Panc1 (cell line): Measurements from ENCODE around the gene ZNFX1. TPM values are rescaled to one million over a fixed set of nuclear protein-coding genes. Genes with fewer than 3 reads are reported as not detected.
"Not testable (repeated sequence)": the region's sequence is repeated elsewhere in the genome, so short reads cannot be mapped to it uniquely, and the experiment has no call there.

Experiments used
- ATAC-seq: fragments of 200-7000 bp; cut with Tn5 transposase; 2 replicates; pipeline ENCODE4 v1.9.1; 2020; ENCODE audit warnings: mild to moderate bottlenecking, moderate library complexity
- BruUV-seq: library from RNA; stranded (reverse); fragments of 400-500 nt; replicated peaks from 2 replicates; lab custom pipeline; 2021; lab: Mats Ljungman, UMichigan
- CTCF ChIA-PET: fragments of 300-600 bp; sonication (Branson Sonifier 250); formaldehyde crosslinking; loops from one replicate; lab custom pipeline; 2022; ENCODE audit warnings: antibody characterized with exemption; lab: Charles Lee
- POLR2A ChIA-PET: fragments of 300-600 bp; sonication (Branson Sonifier 250); formaldehyde crosslinking; loops from one replicate; lab custom pipeline; 2022; ENCODE audit warnings: antibody characterized with exemption; lab: Charles Lee
- DNase-seq: peaks from one replicate; pipeline ENCODE4 v3.0.0-alpha.2; 2010; ENCODE audit warnings: low read depth, low spot score
- H3K27ac ChIP-seq: 2 replicates; pipeline ENCODE4 v1.5.1; 2011; ENCODE audit warnings: mild to moderate bottlenecking, low read length, inconsistent platforms
- H3K27me3 ChIP-seq: fragments of 200-500 bp; sonication (Bioruptor generic); 2 replicates; pipeline ENCODE4 v1.6.0; 2014; ENCODE audit warnings: low read length, inconsistent platforms; ENCODE audit not compliant: control insufficient read depth, insufficient read depth
- H3K36me3 ChIP-seq: fragments of 200-500 bp; sonication (Bioruptor generic); 2 replicates; pipeline ENCODE4 v1.5.1; 2014; ENCODE audit warnings: inconsistent platforms, mild to moderate bottlenecking, low read length, moderate library complexity; ENCODE audit not compliant: control insufficient read depth, insufficient read depth
- H3K4me1 ChIP-seq: 2 replicates; pipeline ENCODE4 v1.5.1; 2011; ENCODE audit warnings: inconsistent platforms, mild to moderate bottlenecking, low read length, moderate library complexity; ENCODE audit not compliant: control insufficient read depth, insufficient read depth
- H3K4me3 ChIP-seq, 2 experiments: 2 replicates each; pipeline ENCODE4 v1.5.1; 2011 to 2012; ENCODE audit warnings: low read depth in 2 of 2, low read length in 2 of 2, mild to moderate bottlenecking in 2 of 2, inconsistent platforms in 1 of 2, moderate library complexity in 1 of 2
- H3K9me3 ChIP-seq: fragments of 200-500 bp; sonication (Bioruptor generic); 2 replicates; pipeline ENCODE4 v1.5.1; 2014; ENCODE audit warnings: low read depth, mild to moderate bottlenecking, inconsistent platforms, low read length, moderate library complexity; ENCODE audit not compliant: control insufficient read depth, insufficient read depth
- CTCF ChIP-seq: fragments of 450-650 bp; IDR thresholded peaks from 2 replicates; pipeline ENCODE4 v1.5.1; 2017; ENCODE audit warnings: mild to moderate bottlenecking
- POLR2AphosphoS5 ChIP-seq: IDR thresholded peaks from 2 replicates; pipeline ENCODE4 v1.6.1; 2012; ENCODE audit warnings: mild to moderate bottlenecking, low read depth, low read length, moderate library complexity
- REST ChIP-seq, 2 experiments: IDR thresholded peaks; 2 replicates each; pipeline ENCODE4 v1.6.1; 2011 to 2012; ENCODE audit warnings: low read depth in 2 of 2, control low read depth in 1 of 2, low read length in 1 of 2, mild to moderate bottlenecking in 1 of 2, moderate library complexity in 1 of 2; ENCODE audit not compliant: insufficient read depth in 1 of 2
- SIN3A ChIP-seq: IDR thresholded peaks from 2 replicates; pipeline ENCODE4 v1.6.1; 2012; ENCODE audit warnings: low read depth, mild to moderate bottlenecking, low read length, moderate library complexity, borderline replicate concordance; ENCODE audit not compliant: insufficient read depth
- TCF7L2 ChIP-seq: IDR thresholded peaks from 2 replicates; pipeline ENCODE4 v1.6.1; 2011; ENCODE audit warnings: mild to moderate bottlenecking, low read depth, low read length, inconsistent platforms
- in situ Hi-C: cut with HindIII; loops from 2 replicates; pipeline ENCODE4 v1.10.0; 2016; ENCODE audit warnings: low sequenced_read_pairs, low pct_unique_long_range_greater_than_20kb
- intact Hi-C: fragments of 100-400 bp; cut with micrococcal nuclease; formaldehyde crosslinking; loops from one replicate; pipeline ENCODE4 v1.10.0; 2022; ENCODE audit not compliant: unreplicated experiment
- total RNA-seq: library from RNA; stranded (reverse); gene quantifications from one replicate; pipeline ENCODE4 v1.2.1, GENCODE V29; 2021; ENCODE audit not compliant: unreplicated experiment

The ZNFX1 gene
- total RNA-seq, 1 experiment from 2014 or later, result 39.4 TPM

- TSS peak; percentile 92 for BruUV-seq
- in situ Hi-C loops (no loop called here), intact Hi-C loops (loop anchor here (5.0 kb wide), 1 partner anchor 87 kb away; no protein-coding TSS in a partner anchor)
- ChIA-PET POLR2A (interaction anchor here (0.6 kb wide), 3 partner anchors 30 to 504 kb away, joined by 3 to 6 read pairs (median 5); no protein-coding TSS in a partner anchor), CTCF (interaction anchor here (0.5 to 1.2 kb wide), 4 partner anchors 18 to 134 kb away, joined by 3 to 5 read pairs (median 4); no protein-coding TSS in a partner anchor)
- ATAC-seq (peak; percentile 97), DNase-seq (peak; percentile 99)
- Histone ChIP-seq H3K27ac (peak within 1 kb of the TSS; percentile 99), H3K4me1 (peaks cover 10% of the 10 kb centered on the region; the same call in 1 of the 2 replicates), H3K27me3 (no peaks in the 10 kb centered on the region), H3K36me3 (peaks cover 7% of the 10 kb centered on the region; the same call in 1 of the 2 replicates), H3K4me3 (peak within 1 kb of the TSS; percentile 96 to 99), H3K9me3 (no peaks in the 10 kb centered on the region)
- TF ChIP-seq CTCF (no peak), POLR2AphosphoS5 (peak; percentile 85), TCF7L2 (0 out of 2 replicates have a peak, but pooled peaks have one; percentile 16), REST (IDR thresholded peaks at IDR 0.05; ENCODE audit: insufficient read depth in 1 of 2, low read depth in 2 of 2, low read length in 1 of 2) (0 out of 4 replicates have a peak, but pooled peaks of 1 of the 2 experiments have one; percentile 51), SIN3A (peak; percentile 91; the same call in 1 of the 2 replicates)
Observed at GRCh38 chr20:49219091-49219923, 58.5 kb downstream of the ZNFX1 start, which contains the start of gene DDX27. Gene DDX27 (plus strand): TSS chr20:49219416. CDS start chr20:49219449, 33 bp downstream.

GRCh38 chr20:49218739-49219090 lies 59.1 kb downstream of the ZNFX1 start:
- H3K4me1 ChIP-seq, in situ Hi-C loops, DNase-seq, H3K27me3 ChIP-seq, H3K9me3 ChIP-seq, H3K36me3 ChIP-seq: not testable (repeated sequence)
- intact Hi-C loops, result loop anchor here (5.0 kb wide), 1 partner anchor 86 kb away; no protein-coding TSS in a partner anchor
- ATAC-seq, result peak; percentile 28
- Histone ChIP-seq H3K4me3 (peak overlapping the region; percentile 96 to 99), H3K27ac (peak overlapping the region; percentile 99)
- BruUV-seq, result TSS peak; percentile 99
- POLR2A ChIA-PET, result interaction anchor here (0.6 kb wide), 2 partner anchors 29 to 388 kb away, joined by 3 to 5 read pairs; no protein-coding TSS in a partner anchor
- CTCF ChIA-PET, result interaction anchor here (0.6 to 1.2 kb wide), 2 partner anchors 19 to 86 kb away, joined by 3 to 5 read pairs; no protein-coding TSS in a partner anchor
